ENCODE measurements around the gene HIVEP3. TPM values are rescaled to one million over a fixed set of nuclear protein-coding genes. Genes with fewer than 3 reads are reported as not detected.

HIVEP3 gene
- total RNA-seq, 2 experiments from 2014 or later, result 25.3 to 26.2 TPM

DNA sequence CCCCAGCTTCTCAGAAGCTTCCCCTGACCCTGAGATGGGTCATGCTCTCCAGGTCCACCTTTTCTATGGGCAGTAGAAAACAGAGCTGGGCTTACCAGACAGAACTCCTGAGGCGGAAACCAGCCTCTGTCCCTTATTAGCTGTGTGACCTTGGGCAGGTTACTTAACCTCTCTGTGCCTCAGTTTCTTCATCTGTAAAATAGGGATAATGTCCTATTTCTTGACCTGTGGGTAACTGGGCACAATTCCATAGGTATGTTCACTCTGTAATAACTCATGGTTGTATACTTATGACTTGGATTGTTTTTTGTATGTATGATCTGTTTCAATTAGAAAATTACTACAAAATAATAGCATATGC is 377.1 kb downstream of the HIVEP3 start:
- Mint-ChIP-seq H3K36me3 (peaks cover 24% of the 10 kb centered on the region), H3K4me3 (no peak overlapping the region)
- POLR2A ChIA-PET, result no interaction called here

DNA sequence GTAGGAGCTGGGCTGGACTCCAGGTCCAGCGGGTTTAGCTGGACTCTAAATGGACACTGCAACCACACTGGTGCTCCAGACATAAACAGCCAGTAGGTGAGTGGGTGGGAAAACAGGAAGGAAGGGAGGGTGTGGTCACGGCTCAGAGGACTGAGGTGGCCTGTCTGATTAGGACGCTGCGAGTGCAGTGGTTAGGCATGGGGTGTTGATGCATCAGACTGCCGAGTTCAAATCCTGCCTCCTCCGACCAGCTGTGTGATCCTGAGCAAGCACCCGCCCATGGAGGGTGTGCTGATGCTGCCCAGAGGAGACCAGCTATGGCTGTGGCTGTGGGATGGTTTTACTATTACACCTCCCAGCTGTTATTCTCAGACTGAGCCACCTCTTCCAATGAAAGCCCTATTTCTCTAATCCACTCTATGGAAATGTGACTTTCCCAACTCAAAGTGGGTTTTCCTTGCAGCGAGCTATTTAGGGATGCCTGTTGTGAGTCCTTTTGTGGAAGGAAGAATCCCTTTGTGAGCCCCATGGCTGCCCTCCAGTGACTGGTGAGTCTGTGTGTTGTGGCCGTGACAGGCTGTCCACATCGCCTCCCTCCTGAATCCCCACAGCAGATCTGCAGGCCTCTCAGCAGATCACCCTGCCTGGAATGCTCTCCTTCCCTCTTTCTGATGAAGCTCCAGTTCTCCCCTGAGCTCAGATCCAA is 377.7 kb downstream of the HIVEP3 start:
- POLR2A ChIA-PET, result no interaction called here
- Mint-ChIP-seq H3K9me3 (no peaks in the 10 kb centered on the region), H3K4me1 (ENCODE audit: low read depth) (peaks cover 6% of the 10 kb centered on the region), H3K27ac (no peak overlapping the region), H3K27me3 (no peaks in the 10 kb centered on the region), H3K36me3 (peaks cover 28% of the 10 kb centered on the region), H3K4me3 (no peak overlapping the region)
- intact Hi-C loops (cut with micrococcal nuclease), result no loop called here
- no peak for DNase-seq
- CTCF ChIA-PET, result interaction anchor here (1.1 kb wide), 1 partner anchor 25 kb away, joined by 3 read pairs; no protein-coding TSS in a partner anchor

More for the DNA sequence above, 377.1 kb downstream of the HIVEP3 start:
- no peak overlapping the region for H3K27ac Mint-ChIP-seq
- H3K9me3 Mint-ChIP-seq, result no peaks in the 10 kb centered on the region
- intact Hi-C loops (cut with micrococcal nuclease), result no loop called here
- CTCF ChIA-PET, result interaction anchor here (1.1 kb wide), 1 partner anchor 26 kb away, joined by 3 read pairs; no protein-coding TSS in a partner anchor
- no peaks in the 10 kb centered on the region for H3K27me3 Mint-ChIP-seq
- DNase-seq, result no peak
- H3K4me1 Mint-ChIP-seq (ENCODE audit: low read depth), result peaks cover 6% of the 10 kb centered on the region

DNA sequence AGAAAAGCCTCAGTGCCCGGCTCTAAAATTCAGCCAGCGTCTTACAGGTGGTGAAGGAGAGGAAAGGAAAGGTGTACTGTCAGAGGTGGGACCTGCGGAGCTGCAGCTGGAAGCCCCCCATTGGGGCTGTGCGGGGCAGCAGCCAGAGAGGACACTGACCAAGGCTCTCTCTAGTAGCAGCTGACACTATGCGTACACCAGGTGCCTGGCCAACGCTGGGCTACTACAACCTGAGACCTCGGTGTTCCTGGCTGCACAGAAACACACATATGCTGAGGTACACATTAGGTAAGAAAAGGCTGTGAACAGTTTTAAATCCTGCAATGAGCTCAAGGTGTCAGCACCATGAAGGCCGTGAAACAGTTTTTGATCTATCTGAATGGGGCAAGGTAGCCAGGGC is 378.7 kb downstream of the HIVEP3 start:
- intact Hi-C loops (cut with micrococcal nuclease), result no loop called here
- H3K27me3 Mint-ChIP-seq, result no peaks in the 10 kb centered on the region
- H3K27ac Mint-ChIP-seq, result no peak overlapping the region
- no peak for DNase-seq
- peaks cover 6% of the 10 kb centered on the region for H3K4me1 Mint-ChIP-seq (ENCODE audit: low read depth)
- CTCF ChIA-PET, result no interaction called here
- peaks cover 34% of the 10 kb centered on the region for H3K36me3 Mint-ChIP-seq
- H3K9me3 Mint-ChIP-seq, result no peaks in the 10 kb centered on the region
- no peak overlapping the region for H3K4me3 Mint-ChIP-seq
- POLR2A ChIA-PET, result no interaction called here

DNA sequence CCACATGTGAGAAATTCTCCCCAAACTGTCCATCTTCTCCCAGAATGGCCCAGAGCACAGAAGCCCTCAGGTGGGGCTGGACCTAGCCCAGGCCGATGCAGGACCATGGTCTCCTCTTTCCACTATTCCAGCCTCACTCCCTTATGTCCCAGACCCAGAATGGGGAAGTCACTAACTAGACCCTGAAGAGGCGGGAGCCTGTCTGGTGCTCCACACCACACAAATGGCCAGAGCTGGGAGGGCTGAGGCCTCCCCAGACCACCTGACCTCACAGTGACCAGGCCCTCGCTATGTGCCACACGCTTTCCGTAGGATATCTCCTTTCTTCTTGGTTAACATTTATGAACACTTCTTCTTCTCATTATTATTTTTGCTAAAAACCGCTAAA is 379.3 kb downstream of the HIVEP3 start:
- no peak for DNase-seq
- H3K4me1 Mint-ChIP-seq (ENCODE audit: low read depth), result peaks cover 6% of the 10 kb centered on the region
- ChIA-PET POLR2A (no interaction called here), CTCF (no interaction called here)
- no peaks in the 10 kb centered on the region for H3K9me3 Mint-ChIP-seq
- H3K4me3 Mint-ChIP-seq, result no peak overlapping the region
- intact Hi-C loops (cut with micrococcal nuclease), result no loop called here
- H3K27ac Mint-ChIP-seq, result no peak overlapping the region
- peaks cover 35% of the 10 kb centered on the region for H3K36me3 Mint-ChIP-seq
- H3K27me3 Mint-ChIP-seq, result no peaks in the 10 kb centered on the region

DNA sequence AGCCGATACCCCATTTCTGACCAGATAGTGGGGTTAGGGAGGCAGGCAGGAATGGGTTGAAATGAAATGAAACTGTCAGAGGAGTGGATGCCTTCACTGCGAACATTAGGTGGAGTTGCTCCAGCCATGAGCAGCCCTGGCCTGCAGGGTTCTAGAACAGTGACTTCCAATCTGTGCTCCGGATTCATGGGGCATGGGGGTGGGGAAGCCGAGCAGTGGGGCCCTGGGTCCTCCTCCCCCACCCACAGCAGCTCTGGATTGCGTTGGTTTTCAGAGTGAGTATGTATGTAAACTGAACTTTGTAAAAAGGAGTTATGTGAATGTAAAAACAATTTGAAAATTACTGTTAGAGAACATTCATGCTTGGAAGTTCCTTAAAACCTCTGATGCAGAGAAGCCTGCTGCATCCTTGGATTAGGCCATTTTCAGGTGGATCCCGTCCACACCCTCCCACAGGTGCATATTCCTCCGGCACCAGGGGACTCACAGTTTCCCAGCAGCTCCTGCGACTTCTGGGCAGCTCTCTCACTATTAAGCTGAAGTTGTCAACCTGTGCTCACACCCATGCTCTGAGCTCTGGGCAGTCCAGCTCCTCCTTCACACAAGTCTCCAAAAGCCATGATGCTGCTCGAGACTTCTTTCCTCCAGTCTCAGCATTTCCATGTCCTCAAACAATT is 379.8 kb downstream of the HIVEP3 start:
- Mint-ChIP-seq H3K9me3 (no peaks in the 10 kb centered on the region), H3K27ac (no peak overlapping the region), H3K36me3 (peaks cover 38% of the 10 kb centered on the region)

DNA sequence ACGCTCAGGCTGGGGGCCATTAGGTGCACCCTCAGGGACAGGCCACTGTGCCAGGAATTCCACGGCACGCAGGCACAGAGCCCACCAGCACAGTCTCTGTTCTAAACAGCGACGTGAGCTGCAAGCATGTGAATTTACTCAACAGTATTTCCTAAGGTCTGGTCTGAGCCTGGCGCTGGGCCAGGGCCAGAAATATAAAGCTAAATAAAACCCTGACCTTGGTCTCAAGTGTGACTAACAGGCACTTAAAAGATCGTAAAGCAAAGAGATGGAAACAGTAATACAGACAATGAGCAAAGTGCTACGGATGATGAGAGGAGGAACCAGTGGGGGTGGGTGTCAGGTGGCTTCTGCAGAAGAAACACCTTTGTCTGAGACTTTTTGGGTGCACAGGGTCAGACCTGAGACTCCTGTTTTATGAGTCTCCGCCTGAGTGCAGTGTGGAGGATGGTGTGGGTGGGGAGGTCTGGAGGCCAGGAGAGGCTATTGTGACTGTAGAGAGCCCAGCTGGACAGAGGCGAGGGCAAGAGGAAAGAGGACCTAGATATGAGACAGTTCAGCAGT is 380.9 kb downstream of the HIVEP3 start:
- H3K27me3 Mint-ChIP-seq, result no peaks in the 10 kb centered on the region
- no peak overlapping the region for H3K4me3 Mint-ChIP-seq
- no peak for DNase-seq
- POLR2A ChIA-PET, result no interaction called here
- CTCF ChIA-PET, result no interaction called here
- peaks cover 42% of the 10 kb centered on the region for H3K36me3 Mint-ChIP-seq
- no peaks in the 10 kb centered on the region for H3K9me3 Mint-ChIP-seq
- H3K27ac Mint-ChIP-seq, result no peak overlapping the region
- peaks cover 6% of the 10 kb centered on the region for H3K4me1 Mint-ChIP-seq (ENCODE audit: low read depth)
- intact Hi-C loops (cut with micrococcal nuclease), result no loop called here

More for the DNA sequence above, 379.8 kb downstream of the HIVEP3 start:
- no peak for DNase-seq
- intact Hi-C loops (cut with micrococcal nuclease), result no loop called here
- H3K4me3 Mint-ChIP-seq, result no peak overlapping the region
- ChIA-PET CTCF (no interaction called here), POLR2A (no interaction called here)
- H3K4me1 Mint-ChIP-seq (ENCODE audit: low read depth), result peaks cover 6% of the 10 kb centered on the region
- no peaks in the 10 kb centered on the region for H3K27me3 Mint-ChIP-seq

DNA sequence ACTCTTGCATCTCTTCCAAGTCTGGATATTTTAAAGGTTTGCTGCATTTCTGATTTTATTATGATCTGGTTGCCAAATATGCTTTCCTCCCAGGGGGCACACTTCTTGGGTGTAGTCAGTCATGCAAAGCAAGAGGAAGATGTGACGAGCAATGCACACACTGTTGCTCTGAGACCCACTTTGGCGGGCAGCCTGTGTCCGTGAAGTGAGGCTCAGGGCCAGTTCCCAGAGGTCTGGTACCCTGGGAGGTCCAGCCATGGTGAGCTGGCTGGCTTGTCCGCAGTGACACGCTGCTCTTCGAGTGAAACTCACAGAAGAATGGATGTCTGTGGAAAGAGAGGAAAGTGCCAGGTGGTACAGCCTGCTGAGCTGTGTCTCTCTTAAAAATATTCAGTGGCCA is 381.5 kb downstream of the HIVEP3 start:
- Mint-ChIP-seq H3K4me1 (ENCODE audit: low read depth) (peaks cover 4% of the 10 kb centered on the region), H3K27ac (no peak overlapping the region), H3K27me3 (no peaks in the 10 kb centered on the region), H3K36me3 (peaks cover 44% of the 10 kb centered on the region), H3K9me3 (no peaks in the 10 kb centered on the region), H3K4me3 (no peak overlapping the region)
- no peak for DNase-seq
- intact Hi-C loops (cut with micrococcal nuclease), result no loop called here
- ChIA-PET CTCF (no interaction called here), POLR2A (no interaction called here)

DNA sequence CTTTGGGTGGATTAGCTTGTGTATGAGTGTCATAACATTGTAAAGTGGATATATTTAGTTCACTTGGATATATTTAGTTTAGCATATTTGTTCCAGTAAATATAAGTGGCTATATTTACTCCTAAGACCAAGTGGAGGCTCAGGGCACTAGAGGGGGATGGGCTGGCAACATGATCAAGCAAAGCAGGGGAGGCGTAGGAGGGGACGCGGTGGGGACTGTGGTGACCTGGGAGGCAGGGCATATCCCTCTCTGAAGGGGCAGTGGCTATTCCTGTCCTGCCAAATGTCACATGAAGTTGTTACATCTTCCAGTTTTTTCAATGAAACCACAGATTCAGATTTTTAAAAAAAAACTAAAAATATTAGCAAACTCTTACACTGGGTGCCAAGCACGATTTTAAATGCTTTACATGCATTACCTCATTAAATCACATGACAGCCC is 382.3 kb downstream of the HIVEP3 start:
- Mint-ChIP-seq H3K27ac (no peak overlapping the region), H3K36me3 (peaks cover 40% of the 10 kb centered on the region), H3K4me3 (no peak overlapping the region), H3K27me3 (no peaks in the 10 kb centered on the region), H3K4me1 (ENCODE audit: low read depth) (peaks cover 2% of the 10 kb centered on the region), H3K9me3 (no peaks in the 10 kb centered on the region)
- ChIA-PET CTCF (no interaction called here), POLR2A (no interaction called here)
- intact Hi-C loops (cut with micrococcal nuclease), result no loop called here
- no peak for DNase-seq

DNA sequence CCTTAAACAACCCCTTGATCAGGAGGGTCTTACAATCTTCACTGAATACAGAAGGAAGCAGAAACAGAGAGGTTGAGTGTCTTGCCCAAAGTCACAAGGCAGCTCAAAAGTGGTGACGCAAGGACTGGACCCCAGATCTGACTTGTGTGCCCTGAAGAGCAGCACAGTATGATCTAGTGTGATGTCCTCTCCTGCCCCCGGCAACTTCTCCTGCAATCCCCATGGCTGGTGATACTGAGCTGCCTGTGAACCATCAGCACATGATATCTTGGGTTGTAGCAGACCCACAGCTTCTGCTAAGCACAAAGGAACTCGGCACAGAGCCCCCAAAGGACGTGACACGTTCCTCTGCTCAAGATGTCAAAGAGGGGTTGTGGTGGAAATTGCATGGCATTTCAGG is 383.0 kb downstream of the HIVEP3 start:
- no peak for DNase-seq
- no peaks in the 10 kb centered on the region for H3K4me1 Mint-ChIP-seq (ENCODE audit: low read depth)
- CTCF ChIA-PET, result no interaction called here
- POLR2A ChIA-PET, result no interaction called here
- no peak overlapping the region for H3K27ac Mint-ChIP-seq
- H3K36me3 Mint-ChIP-seq, result peaks cover 40% of the 10 kb centered on the region
- no peaks in the 10 kb centered on the region for H3K27me3 Mint-ChIP-seq
- H3K9me3 Mint-ChIP-seq, result no peaks in the 10 kb centered on the region
- H3K4me3 Mint-ChIP-seq, result no peak overlapping the region
- intact Hi-C loops (cut with micrococcal nuclease), result no loop called here

DNA sequence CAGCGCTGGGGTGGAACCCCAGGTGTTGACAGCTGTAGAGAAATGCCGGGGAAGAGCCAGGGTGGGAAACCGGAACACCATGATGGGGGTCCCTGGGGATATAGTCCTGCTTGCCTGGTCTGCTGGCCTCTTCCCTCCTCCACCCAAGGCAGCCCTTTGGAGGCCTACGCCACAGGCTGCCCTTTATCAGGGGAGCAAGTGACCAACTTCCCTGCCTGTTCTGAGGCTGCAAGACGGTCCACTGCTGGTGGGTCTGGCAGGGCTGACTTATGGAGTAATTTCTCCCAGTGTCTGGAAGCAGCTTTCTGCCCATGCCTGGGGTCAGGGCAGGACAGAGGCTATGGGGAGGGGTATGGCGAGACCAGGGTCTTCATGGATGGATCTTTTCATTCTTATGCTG is 383.4 kb downstream of the HIVEP3 start:
- Mint-ChIP-seq H3K27me3 (no peaks in the 10 kb centered on the region), H3K27ac (no peak overlapping the region), H3K9me3 (no peaks in the 10 kb centered on the region), H3K4me1 (ENCODE audit: low read depth) (no peaks in the 10 kb centered on the region), H3K36me3 (peaks cover 40% of the 10 kb centered on the region), H3K4me3 (no peak overlapping the region)
- CTCF ChIA-PET, result no interaction called here
- intact Hi-C loops (cut with micrococcal nuclease), result no loop called here
- no peak for DNase-seq
- POLR2A ChIA-PET, result no interaction called here

- intact Hi-C loops (cut with micrococcal nuclease), result no loop called here
- Mint-ChIP-seq H3K4me3 (no peak overlapping the region), H3K36me3 (peaks cover 43% of the 10 kb centered on the region), H3K9me3 (peaks cover 2% of the 10 kb centered on the region), H3K4me1 (ENCODE audit: low read depth) (no peaks in the 10 kb centered on the region), H3K27me3 (no peaks in the 10 kb centered on the region), H3K27ac (no peak overlapping the region)
- ChIA-PET POLR2A (no interaction called here), CTCF (no interaction called here)
- DNase-seq, result no peak
These were observed 384.3 kb downstream of the HIVEP3 start for GRCh38 chr1:41534181-41535076.

GRCh38 chr1:41533731-41534080 is 385.0 kb downstream of the HIVEP3 start:
- Mint-ChIP-seq H3K4me3 (no peak overlapping the region), H3K9me3 (peaks cover 2% of the 10 kb centered on the region), H3K27me3 (no peaks in the 10 kb centered on the region), H3K4me1 (ENCODE audit: low read depth) (no peaks in the 10 kb centered on the region), H3K36me3 (peaks cover 40% of the 10 kb centered on the region), H3K27ac (no peak overlapping the region)
- intact Hi-C loops (cut with micrococcal nuclease), result no loop called here
- POLR2A ChIA-PET, result no interaction called here
- CTCF ChIA-PET, result no interaction called here
- no peak for DNase-seq

All from activated CD4-positive, alpha-beta memory T cell treated with anti-CD3 and anti-CD28 coated beads for 36 hours (primary cell).